Measurements from ENCODE around the gene GTF3C5. TPM values are rescaled to one million over a fixed set of nuclear protein-coding genes. Genes with fewer than 3 reads are reported as not detected.
A peak's percentile ranks its signal among the peaks of the same experiment; 100 is the strongest.

GTF3C5 gene
- total RNA-seq, 6 experiments from 2014 or later: 18.4 to 30.5 (median 19.8) TPM

DNA sequence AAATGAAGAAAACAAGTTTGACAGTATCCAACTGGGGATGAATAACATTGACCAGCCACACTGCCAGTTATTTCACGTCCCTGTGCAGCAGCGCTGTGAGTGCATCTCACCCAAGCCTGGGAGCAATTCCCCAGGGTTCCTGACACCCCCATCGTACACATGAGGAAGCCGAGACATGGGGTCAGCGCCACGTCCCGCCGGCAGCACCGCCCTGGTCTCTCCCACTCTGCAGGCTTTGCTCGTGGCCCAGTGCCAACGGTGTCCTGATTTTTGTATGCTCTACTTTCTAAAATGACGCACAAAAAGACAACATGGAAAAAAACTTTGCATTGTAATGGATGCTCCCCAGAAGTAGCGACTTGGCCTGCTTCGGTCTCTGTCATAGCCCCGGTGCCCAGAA is 14.3 kb downstream of the GTF3C5 start:
- peaks cover 0 to 50% (median 10%) of the 10 kb centered on the region in 4 donors for H3K36me3 ChIP-seq
- intact Hi-C loops (cut with DNase I): no loop called here
- 79% methylated on average over 6 of the region's 15 CpGs for WGBS (ENCODE audit: insufficient coverage, low coverage, low lambda C conversion rate, missing lambda C conversion rate)
- DNase-seq: peak in 1 of 3 donors; percentile 47
- no peak for ATAC-seq
- no peaks in the 10 kb centered on the region for H3K4me1 ChIP-seq
- TF ChIP-seq, protein P1, sequence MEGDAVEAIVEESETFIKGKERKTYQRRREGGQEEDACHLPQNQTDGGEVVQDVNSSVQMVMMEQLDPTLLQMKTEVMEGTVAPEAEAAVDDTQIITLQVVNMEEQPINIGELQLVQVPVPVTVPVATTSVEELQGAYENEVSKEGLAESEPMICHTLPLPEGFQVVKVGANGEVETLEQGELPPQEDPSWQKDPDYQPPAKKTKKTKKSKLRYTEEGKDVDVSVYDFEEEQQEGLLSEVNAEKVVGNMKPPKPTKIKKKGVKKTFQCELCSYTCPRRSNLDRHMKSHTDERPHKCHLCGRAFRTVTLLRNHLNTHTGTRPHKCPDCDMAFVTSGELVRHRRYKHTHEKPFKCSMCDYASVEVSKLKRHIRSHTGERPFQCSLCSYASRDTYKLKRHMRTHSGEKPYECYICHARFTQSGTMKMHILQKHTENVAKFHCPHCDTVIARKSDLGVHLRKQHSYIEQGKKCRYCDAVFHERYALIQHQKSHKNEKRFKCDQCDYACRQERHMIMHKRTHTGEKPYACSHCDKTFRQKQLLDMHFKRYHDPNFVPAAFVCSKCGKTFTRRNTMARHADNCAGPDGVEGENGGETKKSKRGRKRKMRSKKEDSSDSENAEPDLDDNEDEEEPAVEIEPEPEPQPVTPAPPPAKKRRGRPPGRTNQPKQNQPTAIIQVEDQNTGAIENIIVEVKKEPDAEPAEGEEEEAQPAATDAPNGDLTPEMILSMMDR (IDR thresholded peaks at IDR 0.05): no peak
- TF ChIP-seq POLR2A (IDR thresholded peaks at IDR 0.05): no peak
- no peaks in the 10 kb centered on the region for H3K9me3 ChIP-seq
- H3K27me3 ChIP-seq: no peaks in the 10 kb centered on the region
- H3K4me3 ChIP-seq: no peak overlapping the region
- no peak overlapping the region for H3K27ac ChIP-seq

DNA sequence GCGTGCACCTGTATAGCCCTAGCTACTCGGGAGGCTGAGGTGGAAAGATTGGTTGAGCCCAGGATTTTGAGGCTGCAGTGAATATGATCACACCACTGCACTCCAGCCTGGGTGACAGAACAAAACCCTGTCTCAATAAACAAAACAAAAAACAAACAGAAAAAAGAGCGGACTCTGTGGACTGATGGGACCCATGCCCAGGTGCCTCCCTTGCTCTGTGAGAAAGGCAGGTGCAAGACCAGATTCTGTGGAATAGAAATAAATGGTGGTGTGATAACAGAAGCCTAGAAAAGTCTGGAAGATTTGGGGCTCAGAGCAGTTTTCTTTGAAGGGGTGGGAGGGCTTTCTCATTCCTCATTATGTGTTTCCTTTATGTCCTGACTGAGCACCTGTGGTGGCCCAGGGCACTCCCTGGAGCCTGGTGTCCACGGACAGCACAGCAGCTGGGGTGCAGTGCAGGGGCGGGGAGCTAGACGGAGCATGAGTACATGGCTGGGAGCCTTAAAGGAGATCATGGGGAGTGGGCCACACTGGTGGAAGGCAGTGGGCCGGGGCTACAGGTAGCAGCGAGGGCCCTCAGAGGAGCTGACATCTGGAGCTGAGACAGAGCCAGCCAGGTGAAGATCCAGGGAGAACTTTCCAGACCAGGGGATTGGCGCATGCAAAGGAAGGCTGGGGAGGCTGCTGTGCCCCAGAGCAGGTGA is 15.6 kb downstream of the GTF3C5 start:
- Histone ChIP-seq H3K9me3 (no peaks in the 10 kb centered on the region), H3K4me3 (no peak overlapping the region), H3K36me3 (peaks cover 0 to 56% (median 10%) of the 10 kb centered on the region in 4 donors), H3K27ac (no peak overlapping the region), H3K4me1 (no peaks in the 10 kb centered on the region), H3K27me3 (no peaks in the 10 kb centered on the region)
- ATAC-seq (peak in 1 of 4 donors; percentile 38), DNase-seq (peak in 1 of 3 donors; percentile 15)
- WGBS (ENCODE audit: insufficient coverage, low coverage, low lambda C conversion rate, missing lambda C conversion rate): 93% methylated on average over 8 of the region's 9 CpGs
- intact Hi-C loops (cut with DNase I): no loop called here
- TF ChIP-seq, protein P1 (IDR thresholded peaks at IDR 0.05): no peak
- TF ChIP-seq POLR2A (IDR thresholded peaks at IDR 0.05): no peak

DNA sequence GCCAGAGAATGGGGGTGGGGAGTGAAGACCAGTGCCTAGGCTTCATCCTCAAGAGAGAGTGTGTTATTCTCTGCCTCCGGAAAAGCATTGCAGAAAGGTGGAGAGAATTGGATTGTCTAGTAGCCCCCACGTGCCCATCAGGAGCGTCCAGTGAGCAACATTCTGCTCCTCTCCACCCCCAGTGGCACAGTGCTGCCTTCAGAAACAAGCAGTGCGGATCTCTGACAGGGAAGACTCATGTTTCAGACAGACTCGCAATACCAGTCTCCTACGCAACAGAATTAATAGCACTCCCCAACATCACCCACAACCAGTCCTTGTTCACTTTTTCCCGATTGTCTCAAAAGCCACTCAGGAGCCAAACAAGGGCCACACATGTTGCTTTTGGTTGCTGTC is 16.1 kb downstream of the GTF3C5 start:
- ATAC-seq: no peak
- Histone ChIP-seq H3K27me3 (no peaks in the 10 kb centered on the region), H3K4me3 (no peak overlapping the region), H3K36me3 (peaks cover 0 to 57% (median 11%) of the 10 kb centered on the region in 4 donors), H3K4me1 (no peaks in the 10 kb centered on the region), H3K27ac (no peak overlapping the region), H3K9me3 (no peaks in the 10 kb centered on the region)
- 96% methylated on average over 5 of the region's 7 CpGs for WGBS (ENCODE audit: insufficient coverage, low coverage, low lambda C conversion rate, missing lambda C conversion rate)
- no peak for TF ChIP-seq POLR2A (IDR thresholded peaks at IDR 0.05)
- TF ChIP-seq, protein P1 (IDR thresholded peaks at IDR 0.05): no peak
- intact Hi-C loops (cut with DNase I): no loop called here
- DNase-seq: peak in 1 of 3 donors; percentile 10

DNA sequence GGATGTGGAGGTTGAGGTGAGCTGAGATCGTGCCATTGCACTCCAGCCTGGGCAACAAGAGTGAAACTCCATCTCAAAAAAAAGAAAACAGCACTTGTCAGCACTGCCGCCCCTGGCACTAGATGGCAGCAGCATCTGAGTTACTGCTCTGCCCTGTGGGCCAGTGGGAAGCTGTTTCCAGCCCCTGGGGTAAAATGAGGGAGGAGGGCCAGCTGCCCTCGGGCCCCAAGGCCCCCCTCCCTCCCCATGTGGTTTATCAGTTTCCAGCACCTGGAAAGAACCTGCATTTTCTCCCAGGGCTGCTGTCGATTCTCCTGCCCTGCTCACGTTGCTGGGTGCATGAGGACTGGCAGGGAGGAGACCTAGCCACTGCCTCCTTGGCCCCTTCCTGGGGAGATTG is 17.8 kb downstream of the GTF3C5 start:
- DNase-seq: peak in 1 of 3 donors; percentile 31
- Histone ChIP-seq H3K36me3 (peaks cover 0 to 48% (median 8%) of the 10 kb centered on the region in 4 donors), H3K4me3 (no peak overlapping the region), H3K9me3 (no peaks in the 10 kb centered on the region), H3K4me1 (no peaks in the 10 kb centered on the region), H3K27ac (no peak overlapping the region), H3K27me3 (no peaks in the 10 kb centered on the region)
- TF ChIP-seq POLR2A (IDR thresholded peaks at IDR 0.05): no peak
- TF ChIP-seq, protein P1 (IDR thresholded peaks at IDR 0.05): peak; percentile 15 to 47 (median 39)
- peak; percentile 36 to 71 (median 60) for ATAC-seq
- WGBS (ENCODE audit: insufficient coverage, low coverage, low lambda C conversion rate, missing lambda C conversion rate): 33% methylated on average over 1 of the region's 5 CpGs
- intact Hi-C loops (cut with DNase I): no loop called here

Data from right lobe of liver (tissue), 6 donors.